Measurements from ENCODE around the gene ZSCAN5A.

DNA sequence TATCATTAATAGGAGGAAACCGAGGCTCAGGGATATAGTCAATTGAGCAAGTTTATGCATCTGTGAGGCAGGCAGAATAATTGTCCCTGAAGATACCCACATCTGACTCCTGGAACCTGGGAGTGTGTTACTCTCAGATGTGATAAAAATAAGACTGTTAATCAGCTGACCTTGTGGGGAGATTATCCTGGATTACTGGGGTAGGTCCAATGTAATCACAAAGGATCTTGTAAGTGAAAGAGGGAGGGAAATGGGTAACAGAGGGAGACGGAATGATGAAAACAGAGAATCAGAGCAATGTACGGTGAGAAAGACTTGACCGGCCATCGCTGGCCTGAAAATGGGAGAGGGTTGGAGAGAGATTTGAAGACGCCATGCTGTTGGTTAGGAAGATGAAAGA lies 45.3 kb downstream of the ZSCAN5A start:
- TF ChIP-seq ELK1 (CRISPR knock-in tag; IDR thresholded peaks at IDR 0.05) (no peak), ZNF354B (CRISPR knock-in tag; IDR thresholded peaks at IDR 0.05) (no peak), PML (IDR thresholded peaks at IDR 0.05; ENCODE audit: low read length) (no peak), ZNF23 (CRISPR knock-in tag; IDR thresholded peaks at IDR 0.05) (no peak), ZNF274 (IDR thresholded peaks at IDR 0.05; ENCODE audit: borderline replicate concordance, low read depth, low read length) (no peak)
- TF ChIP-seq, protein P1, sequence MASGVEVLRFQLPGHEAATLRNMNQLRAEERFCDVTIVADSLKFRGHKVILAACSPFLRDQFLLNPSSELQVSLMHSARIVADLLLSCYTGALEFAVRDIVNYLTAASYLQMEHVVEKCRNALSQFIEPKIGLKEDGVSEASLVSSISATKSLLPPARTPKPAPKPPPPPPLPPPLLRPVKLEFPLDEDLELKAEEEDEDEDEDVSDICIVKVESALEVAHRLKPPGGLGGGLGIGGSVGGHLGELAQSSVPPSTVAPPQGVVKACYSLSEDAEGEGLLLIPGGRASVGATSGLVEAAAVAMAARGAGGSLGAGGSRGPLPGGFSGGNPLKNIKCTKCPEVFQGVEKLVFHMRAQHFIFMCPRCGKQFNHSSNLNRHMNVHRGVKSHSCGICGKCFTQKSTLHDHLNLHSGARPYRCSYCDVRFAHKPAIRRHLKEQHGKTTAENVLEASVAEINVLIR (CRISPR knock-in tag; IDR thresholded peaks at IDR 0.05) = no peak

All from K562 (cell line).